Measurements from ENCODE around the gene COL28A1.

Gene COL28A1

DNA sequence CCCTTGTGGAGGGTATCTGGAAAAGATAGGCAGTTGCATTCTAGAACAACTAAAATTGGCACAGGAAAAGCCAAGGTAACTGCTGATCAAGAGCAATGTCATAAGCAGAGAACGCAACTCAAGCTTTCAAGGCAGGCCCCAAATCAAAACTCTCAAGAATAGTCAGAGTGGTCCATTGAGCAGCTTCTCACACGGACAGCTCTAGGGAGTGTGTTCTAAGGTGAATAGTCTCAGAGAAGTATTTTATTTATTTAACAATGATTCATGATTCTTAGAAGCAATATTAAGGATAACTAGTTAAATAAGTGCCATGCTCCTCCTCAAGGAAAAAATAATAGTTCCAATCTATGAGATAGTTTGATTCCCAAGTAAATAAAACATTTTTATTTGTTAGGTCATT lies 83.0 kb downstream of the COL28A1 start:
- no peak for DNase-seq

GRCh38 chr7:7452119-7452518 lies 83.6 kb downstream of the COL28A1 start:
- no peak for DNase-seq

DNA sequence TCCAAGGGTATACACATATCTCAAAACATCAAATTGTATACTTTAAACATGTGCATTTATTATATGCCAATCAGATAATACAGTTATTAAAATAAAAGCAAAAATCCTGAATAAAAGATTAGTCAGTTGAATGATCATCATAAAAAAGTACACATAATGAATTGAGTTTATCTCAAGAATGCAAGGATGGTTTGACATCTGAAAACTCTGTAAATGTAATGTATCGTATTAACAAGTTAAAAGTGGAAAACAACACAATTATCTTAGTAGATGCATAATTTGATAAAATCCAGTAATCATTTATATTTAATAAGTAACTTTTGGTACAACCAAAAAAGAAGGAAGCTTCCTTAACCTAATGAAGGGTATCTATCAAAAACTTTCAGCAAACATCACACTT lies 86.6 kb downstream of the COL28A1 start:
- DNase-seq: no peak

DNA sequence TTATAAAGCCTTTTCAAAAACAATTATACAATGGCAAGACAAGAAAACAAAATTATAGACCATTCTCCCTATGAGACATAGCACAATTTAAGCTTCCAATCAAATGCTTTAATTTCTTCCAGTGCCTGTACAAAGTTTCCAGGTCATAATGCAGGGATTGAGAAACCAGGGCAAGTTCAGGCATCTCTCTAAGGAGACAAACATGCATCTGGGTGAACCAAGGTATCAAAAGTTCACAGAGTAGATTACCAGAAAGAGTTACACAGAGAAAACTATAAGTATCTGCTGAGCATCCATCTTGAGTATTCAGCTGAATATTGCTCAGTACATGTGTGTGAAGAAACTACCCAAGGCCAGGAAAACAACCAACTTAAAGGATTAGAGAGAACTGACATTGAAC lies 89.1 kb downstream of the COL28A1 start:
- DNase-seq: no peak

DNA sequence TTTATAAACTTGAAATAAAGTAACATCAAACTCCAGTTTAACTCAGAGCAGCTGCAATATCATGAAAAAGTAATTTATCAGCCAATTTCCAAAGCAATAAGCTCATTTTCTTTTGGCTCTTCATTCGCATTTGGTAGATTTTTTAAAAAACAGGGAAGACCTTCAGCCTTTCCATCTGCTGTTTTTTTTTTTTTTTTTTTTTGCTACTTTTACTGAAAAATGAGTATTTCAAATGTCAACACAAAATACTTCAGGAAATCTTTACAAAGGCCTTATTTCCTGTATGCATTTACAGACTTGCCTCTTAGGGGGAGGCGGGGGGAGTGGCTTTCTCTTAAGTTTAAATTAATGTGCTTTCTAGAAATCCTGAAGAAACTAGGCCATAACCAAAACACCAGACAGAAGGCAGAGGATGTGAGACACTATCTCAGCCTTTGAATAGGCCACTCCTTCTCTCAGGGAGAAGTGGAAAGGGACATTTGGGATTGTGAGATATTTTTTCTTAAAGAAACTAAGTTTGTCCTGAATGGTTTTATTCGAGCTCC lies 91.8 kb downstream of the COL28A1 start:
- peak; percentile 15 for DNase-seq

- DNase-seq: no peak
Observed at GRCh38 chr7:7439564-7439963, 96.1 kb downstream of the COL28A1 start.

DNA sequence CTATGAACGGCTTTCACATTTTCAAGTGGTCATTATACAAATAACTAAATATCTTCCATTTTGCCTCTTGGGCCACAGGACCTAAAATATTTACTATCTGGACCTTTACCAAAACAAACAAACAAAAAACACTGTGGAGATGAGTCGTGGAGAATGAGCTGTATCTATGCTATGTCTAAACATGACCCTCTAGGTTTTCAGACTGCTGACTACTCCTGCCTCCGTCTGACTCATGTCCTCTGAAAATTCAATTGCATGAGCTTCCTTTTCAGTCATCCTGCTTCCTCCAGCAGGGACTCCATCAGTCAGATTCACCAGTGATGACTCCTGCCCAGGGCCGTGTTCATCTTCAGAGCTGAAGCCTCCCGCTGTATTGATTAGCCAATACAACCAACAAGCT lies 96.8 kb downstream of the COL28A1 start:
- no peak for DNase-seq

GRCh38 chr7:7435978-7436377 lies 99.7 kb downstream of the COL28A1 start:
- no peak for DNase-seq

GRCh38 chr7:7434329-7434728 lies 101.3 kb downstream of the COL28A1 start:
- DNase-seq: no peak

DNA sequence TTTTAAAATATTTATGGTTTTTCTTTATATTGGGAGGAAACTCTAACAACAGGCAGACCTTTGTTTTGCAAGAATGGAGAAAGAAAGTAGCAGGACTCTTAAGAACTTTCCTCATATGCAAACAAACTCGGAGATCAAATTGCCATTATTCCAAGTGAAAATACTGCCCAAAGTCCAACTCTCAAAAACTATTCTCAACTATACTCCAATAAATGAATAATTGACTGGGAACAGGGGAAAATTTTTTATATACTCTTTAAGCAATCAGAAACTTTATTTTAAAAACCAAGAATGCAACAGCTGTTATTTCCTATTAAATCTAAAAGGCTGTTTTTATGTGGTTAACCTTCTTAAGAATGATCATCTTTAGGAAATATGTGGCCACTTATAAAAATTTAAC lies 101.9 kb downstream of the COL28A1 start:
- no peak for DNase-seq

DNA sequence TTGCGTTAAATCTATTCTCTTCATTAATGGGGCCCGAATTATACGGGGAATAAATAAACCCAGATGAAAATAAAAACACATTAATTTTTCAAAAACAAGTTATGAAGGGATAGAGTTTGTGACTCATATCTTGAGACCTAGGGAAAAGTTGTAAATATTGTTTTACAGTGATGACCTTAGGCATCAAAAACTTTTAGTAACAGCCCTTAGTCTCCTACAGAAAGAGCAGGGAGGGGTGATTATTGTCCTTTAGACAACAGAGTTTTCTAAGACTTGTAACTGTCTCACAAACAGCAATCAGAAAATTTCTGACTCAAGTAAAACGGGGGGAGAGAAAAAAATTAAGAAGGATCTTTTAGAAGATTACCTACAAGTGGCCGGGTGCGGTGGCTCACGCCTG lies 102.7 kb downstream of the COL28A1 start:
- no peak for DNase-seq

- no peak for DNase-seq
Observed at GRCh38 chr7:7428806-7429205, 106.9 kb downstream of the COL28A1 start.

GRCh38 chr7:7427363-7427762 lies 108.3 kb downstream of the COL28A1 start:
- no peak for DNase-seq

GRCh38 chr7:7426676-7427075 lies 109.0 kb downstream of the COL28A1 start:
- DNase-seq: no peak

DNA sequence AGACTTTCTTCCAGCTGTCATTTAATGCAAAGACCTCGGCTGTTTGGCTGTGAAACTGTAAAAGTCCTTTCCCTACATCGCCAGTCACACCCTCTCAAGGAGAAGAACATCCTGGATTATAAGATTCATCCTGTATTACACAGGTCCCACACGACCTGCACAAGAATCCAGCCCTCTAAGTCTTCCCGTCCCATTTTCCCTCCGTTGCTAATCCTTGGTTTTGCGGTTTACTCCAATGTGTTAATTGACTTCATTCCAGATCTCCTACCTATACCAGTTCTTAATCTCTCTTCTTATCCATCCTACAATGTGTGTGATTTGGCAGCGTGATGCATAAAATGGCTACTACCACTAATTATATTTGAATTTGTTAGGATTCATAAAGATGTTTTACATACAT lies 110.4 kb downstream of the COL28A1 start:
- DNase-seq: no peak

DNA sequence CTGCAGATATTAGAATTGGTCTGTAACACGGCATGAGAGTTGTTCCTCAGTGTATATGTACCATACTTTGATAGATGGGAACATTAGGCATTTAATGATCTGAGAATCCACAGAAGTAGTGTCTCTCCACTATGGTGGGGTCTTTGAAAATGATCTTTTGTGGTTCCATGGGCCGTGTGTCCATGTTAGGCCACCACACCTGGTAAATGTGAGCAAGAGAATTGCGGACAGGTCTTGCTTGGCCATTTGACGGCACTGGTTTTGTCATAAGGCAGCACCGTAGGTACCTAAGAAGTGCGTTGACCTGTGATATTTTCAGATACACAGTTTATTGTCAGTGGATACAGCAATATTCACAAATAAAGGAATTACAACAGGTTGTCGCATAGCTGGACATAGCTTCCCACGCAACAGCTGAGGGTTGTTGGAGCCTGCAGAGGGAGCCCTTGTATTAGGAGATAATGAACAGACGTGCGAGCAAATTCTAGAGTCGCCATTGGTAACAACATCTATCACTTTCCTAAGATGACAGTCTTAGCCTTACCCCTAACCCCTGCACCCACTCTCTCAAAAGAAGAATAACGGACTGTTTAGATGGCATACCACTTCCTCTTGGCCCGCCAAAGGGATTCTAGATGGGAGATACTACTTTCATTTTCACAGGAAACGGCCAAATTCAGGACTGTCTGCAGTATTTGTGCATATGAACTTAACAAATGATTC lies 111.4 kb downstream of the COL28A1 start:
- DNase-seq: peak; percentile 53

DNA sequence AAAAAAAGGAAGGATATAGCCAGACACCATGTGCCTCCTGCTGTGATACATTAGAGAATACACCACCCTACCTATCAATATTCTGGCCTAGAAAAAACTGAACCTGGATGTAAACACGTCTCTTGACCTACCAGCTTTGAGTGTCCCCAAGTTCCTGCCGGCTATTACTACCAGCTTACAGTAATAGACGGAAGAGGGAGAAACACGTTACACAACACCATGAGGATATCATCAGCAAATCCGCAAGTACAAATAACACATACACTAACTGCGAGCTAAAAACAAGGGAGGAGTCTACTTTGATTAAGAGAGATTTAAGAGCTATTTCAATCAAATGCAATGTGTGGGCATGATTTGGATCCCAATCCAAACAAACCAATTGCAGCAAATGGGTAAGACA lies 113.0 kb downstream of the COL28A1 start:
- no peak for DNase-seq

- DNase-seq: no peak
Observed at GRCh38 chr7:7421826-7422225, 113.8 kb downstream of the COL28A1 start.

- no peak for DNase-seq
Observed at GRCh38 chr7:7418997-7419396, 116.7 kb downstream of the COL28A1 start.

DNA sequence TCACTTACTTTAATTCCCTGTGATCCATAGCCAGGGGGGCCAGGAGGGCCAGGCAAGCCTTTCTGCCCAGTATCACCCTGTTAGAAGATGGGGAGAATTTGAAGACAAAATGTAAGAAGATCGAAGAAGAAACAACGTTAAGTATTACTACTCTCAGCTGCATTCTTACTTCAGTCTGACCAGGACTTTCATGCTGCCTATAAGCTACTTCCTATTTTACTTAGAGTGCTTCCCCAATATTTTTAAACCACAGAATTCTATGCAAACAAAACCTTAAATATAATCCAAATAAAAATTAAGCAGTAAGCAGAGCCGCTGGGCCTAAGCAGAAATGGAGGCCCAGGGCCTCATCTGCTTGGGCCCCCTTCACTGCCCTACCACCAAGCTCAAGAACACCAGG lies 117.8 kb downstream of the COL28A1 start:
- DNase-seq: no peak

DNA sequence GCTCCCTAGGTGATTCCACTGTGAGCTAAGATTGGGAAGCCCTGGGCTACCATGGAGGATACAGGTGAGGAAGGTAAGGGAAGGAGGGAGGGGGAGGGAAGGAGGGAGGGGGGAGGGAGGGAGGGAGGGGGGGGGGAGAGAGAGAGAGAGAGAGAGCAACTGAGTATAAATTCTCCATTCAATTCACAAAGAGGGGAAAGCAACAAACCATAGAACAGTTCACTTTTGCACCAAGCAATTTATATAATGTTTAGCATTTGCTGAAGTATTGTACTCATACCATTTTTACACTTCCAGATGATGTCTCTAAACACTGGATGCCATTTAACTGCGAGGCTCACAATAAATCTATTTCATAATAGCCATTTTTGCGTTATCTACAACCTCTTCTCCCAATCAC lies 118.3 kb downstream of the COL28A1 start:
- no peak for DNase-seq

GRCh38 chr7:7416031-7416858 lies 119.4 kb downstream of the COL28A1 start:
- DNase-seq: no peak

DNA sequence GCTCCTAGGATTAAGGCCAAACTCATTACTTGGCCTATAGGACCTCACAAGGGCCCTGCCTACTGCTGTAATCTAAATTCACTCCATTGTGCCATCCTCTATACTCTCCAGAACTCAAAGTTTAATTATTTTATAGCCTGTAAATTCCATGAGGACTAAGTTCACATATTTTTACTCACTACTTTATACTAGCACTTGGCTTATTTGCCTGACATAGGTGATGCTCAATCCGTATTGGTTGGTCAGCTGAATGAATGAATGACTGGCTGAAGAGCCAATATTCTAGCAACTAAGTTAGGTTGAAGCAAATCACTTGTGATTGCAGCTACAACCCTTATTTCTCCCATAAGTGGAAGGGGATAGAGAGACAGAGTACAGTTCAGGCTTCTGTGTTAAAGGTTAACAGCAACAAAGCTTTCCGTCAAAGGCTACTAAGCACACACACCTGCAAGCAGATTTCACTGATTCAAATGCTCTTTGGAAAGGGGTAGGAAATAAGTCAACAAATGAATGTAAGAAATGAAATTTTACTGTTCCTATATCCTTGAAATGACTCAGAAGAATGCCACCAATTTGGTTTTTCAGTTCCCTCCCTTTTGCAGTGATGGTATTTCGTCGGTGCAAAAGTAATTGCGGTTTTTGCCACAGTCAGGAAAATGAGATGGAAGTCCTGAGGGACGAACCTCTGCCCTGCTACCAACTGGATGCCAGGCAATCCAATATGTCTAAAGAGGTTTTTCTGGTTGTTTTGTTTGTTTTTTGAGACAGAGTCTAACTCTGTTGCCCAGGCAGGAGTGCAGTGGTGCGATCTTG lies 120.7 kb downstream of the COL28A1 start:
- DNase-seq: no peak
